Suppressor macrophage treated with lipopolysaccharide for 1 hour (primary cell): Measurements from ENCODE around the gene GNLY.
"Not testable (repeated sequence)": the region's sequence is repeated elsewhere in the genome, so short reads cannot be mapped to it uniquely, and the experiment has no call there.

Experiments
- DNase-seq, 3 donors: peaks; one replicate each; pipeline ENCODE4 v3.0.0-alpha.2; 2020 to 2022

GNLY gene

DNA sequence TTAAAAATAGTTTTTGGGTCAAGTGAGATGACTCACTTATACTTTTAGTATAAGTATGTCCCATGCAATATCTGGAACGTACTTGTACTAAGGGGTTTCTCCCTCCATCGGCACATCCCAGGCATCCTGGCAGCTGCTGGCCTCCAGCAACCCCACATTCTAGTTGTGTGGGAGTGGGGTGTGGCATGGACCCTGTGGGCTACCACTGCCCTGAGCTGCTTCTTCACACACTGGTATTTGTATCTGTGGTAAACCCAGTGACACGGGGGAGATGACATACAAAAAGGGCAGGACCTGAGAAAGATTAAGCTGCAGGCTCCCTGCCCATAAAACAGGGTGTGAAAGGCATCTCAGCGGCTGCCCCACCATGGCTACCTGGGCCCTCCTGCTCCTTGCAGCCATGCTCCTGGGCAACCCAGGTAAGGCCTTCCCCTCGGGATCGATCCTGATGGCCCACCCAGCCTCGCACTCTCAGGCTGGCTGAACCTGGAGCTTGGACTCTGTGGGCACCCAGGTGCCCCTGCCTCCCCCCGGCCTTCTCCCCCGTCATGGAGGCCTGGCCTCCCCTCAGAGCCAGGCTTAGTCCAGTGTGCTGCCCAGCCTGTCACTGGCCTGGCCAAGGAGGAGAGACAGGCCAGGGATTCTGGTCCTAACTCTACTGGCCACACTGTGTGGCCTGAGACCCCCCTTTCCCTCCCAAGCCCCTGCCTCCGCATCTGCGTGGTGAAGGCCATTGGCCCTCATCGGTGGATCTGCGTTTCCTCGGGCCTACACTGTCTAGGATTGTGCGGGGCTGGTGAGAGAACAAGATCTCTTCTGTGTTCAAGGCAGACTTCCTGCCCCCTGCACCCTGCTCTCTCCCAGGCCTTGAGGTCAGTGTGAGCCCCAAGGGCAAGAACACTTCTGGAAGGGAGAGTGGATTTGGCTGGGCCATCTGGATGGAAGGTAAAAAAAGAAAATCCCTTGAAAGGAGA is at the start of gene GNLY:
Gene GNLY (plus strand): TSS at position 307 of the 974 bp plus-strand sequence. CDS start 61 bp downstream, at position 368.
- no peak for DNase-seq

DNA sequence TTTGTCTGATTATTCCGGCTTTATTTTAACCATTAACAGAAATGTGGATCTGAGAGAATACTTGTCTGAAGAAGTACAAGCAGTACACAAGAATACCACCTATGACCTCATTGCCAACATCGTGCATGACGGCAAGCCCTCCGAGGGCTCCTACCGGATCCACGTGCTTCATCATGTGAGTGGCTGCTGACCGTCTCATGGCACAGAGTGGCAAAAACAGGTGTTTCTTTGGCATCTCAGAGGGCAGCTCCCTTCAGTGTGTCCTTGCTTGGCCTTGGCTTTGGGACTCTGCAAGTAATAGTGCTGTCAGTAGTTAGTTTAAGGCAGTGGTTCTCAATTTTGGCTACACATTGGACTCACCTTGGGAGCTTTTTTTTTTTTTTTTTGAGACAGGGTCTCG is 49.2 kb upstream of the GNLY start:
- DNase-seq, result no peak

- no peak for DNase-seq
Measured at GRCh38 chr2:85646166-85646565, 48.0 kb upstream of the GNLY start.

- peak in 1 of 3 donors; percentile 8 for DNase-seq
Measured at GRCh38 chr2:85647823-85648526, 46.2 kb upstream of the GNLY start.

DNA sequence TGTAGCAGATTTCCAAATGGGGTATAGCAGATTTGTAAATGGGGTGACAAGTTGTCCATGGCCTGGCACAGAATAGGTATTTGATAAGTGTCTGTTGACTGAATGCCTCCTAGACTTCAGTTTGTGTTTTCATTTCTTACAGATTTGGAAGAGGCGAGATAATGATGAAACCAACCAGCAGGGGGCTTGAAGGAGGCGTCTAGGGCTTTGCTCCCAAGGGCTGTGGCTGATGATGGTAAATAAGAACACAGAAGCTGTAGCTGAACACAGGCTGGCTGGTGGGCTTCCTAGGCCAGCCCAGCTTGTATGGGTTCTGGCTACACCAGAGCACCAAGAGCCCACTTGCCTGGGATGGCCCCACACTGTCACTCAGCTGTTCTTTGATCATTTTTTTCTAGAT is 45.5 kb upstream of the GNLY start:
- peak; percentile 54 to 63 (median 60) for DNase-seq

DNA sequence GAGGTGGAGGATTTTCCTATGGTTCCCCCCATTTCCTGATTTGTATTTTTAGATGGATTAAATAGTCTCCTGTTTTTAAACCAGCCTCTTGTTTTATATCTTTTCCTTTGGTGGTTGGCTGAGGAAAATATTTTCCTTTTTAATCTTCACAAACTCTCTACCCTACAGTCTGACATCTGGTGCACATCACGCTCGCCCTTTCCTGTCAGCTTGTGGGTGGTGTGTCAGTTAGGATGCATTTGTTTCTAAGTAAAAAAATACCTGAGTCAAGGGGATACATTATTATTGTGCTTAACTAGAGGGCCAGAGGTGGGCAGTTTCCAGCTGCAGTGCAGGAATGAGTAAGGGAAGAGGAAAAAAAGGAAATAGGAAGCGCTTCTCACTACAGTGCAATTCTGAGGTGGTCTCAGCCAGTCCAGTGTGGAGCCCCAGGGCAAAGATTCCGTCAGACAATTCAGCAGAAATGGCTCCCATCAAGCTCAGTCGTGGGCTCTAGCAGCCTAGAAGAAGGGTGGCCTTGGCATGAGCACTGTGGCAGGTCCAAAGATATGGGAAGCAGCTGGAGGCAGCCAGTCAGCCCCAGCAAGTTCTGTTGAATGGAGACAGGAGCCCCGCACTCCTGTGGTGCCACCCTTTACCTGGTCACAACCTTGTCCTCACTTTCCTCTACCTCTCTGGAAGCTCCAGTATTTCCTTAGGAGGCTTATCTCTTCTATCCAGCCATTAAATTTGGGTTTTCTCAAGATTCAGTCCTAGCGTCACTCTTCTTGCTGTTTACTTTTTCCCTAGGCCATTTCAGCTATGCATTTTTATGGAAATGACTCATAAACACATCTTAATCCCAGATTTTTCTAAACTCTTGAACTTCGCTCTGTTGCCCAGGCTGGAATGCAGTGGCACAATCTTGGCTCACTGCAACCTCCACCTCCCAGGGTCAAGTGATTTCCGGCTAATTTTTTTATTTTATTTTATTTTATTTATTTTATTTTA is 44.7 kb upstream of the GNLY start:
- no peak for DNase-seq

- DNase-seq, result no peak
Measured at GRCh38 chr2:85650456-85650855, 43.7 kb upstream of the GNLY start.

GRCh38 chr2:85651097-85651496 is 43.1 kb upstream of the GNLY start:
- no peak for DNase-seq

GRCh38 chr2:85652056-85652455 is 42.1 kb upstream of the GNLY start:
- DNase-seq, result no peak

GRCh38 chr2:85653996-85654395 is 40.2 kb upstream of the GNLY start:
- peak; percentile 35 to 64 (median 62) for DNase-seq

GRCh38 chr2:85655961-85656417 is 38.2 kb upstream of the GNLY start:
- no peak for DNase-seq

GRCh38 chr2:85656468-85656867 is 37.7 kb upstream of the GNLY start:
- no peak for DNase-seq

- not testable (repeated sequence) for DNase-seq
Measured at GRCh38 chr2:85657399-85657798, 36.8 kb upstream of the GNLY start.

DNA sequence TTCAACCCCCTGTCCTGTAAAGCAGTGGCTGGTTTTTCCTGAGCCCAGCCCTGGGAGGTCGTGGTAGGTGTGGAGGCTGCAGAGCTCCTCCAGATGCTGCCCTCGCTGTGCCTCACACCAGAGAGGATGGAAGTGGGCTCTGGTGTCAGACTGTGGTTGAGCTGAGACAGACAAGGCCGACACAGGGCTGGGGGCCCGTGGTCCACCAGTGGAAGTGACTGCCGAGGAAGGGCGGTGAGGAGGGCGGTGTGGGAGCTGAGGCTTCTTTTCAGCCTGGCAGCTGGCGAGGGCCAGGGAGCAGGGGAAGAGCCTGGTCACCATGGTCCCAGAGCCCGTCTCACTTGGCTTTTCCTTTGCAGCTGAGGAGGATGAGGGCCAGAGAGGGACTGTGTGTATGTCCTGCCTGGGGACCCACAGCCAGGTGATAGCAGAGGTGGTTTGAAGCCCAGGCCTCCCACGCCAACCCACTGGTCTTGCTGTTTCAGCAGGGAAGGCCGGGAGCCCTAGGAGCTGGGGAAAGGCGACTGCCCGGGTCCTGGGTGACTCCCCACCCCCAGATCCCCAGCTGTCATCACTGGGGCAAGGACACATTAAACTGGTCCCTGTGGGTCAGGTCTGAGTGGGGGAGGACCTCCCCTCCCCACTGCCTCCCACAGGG is 34.7 kb upstream of the GNLY start:
- no peak for DNase-seq

DNA sequence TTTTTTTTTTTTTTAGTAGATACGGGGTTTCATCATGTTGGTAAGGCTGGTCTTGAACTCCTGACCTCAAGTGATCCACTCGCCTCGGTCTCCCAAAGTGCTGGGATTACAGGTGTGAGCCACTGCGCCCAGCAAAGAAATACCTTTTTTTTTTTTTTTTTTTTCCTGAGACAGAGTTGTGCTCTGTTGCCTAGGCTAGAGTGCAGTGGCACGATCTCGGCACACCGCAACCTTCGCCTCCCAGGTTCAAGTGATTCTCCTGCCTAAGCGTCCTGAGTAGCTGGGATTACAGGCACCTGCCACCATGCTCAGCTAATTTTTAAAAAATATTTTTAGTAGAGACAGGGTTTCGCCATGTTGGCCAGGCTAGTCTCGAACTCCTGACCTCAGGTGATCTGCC is 33.9 kb upstream of the GNLY start:
- not testable (repeated sequence) for DNase-seq

DNA sequence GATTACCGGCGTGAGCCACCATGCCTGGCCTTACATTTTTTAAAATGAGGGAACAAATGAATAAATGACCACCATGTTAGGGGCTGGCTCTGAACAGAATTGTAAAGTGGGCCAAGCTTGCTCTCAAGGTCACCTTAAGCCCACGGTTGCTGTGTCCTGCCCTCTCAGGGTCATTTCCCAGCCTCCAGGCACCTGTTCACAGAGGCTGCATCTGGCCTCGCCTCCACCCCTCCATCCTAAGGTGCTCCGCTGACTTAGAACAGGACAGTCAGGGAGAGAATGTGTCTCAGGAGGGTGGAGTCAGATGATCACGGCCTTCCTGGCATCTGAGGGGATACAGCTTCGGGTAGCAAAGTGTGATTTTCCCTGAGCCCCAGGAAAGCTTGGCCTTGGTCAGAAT is 33.4 kb upstream of the GNLY start:
- DNase-seq, result no peak

- no peak for DNase-seq
Measured at GRCh38 chr2:85661139-85661858, 32.9 kb upstream of the GNLY start.

DNA sequence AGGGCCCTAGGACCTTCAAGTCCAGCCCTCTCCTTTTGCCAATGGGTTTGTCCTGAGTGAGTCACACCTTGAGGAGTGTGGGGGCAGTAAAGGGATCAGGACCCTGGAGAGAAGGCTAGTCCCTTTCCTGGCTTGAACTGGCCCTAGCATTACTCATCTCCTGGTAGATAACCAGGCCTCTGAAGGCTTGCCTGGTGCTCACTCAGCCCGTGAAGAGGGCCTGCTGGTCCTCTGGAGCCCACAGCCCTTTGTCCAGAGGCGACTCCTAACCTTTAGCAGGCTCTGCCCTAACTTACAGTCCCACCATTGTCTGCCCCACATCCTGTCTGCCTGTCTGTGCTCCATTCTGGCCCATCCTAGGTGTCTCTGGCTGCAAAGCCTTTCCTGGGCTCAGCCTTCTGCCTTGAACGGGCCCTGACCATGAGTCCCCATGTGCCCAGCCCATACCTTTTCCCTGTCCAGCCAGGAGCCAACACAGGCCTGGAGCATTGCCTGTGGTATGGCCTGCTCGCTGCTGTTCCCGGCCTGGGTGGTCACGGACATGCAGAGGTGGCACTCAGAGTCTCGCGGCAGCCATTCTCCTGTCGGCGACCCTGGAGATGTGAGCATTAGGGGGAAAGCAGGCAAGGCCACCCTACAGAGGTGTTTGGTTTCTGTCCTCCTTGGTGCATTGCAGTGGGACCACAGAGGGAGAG is 31.1 kb upstream of the GNLY start:
- peak; percentile 42 to 68 (median 53) for DNase-seq

DNA sequence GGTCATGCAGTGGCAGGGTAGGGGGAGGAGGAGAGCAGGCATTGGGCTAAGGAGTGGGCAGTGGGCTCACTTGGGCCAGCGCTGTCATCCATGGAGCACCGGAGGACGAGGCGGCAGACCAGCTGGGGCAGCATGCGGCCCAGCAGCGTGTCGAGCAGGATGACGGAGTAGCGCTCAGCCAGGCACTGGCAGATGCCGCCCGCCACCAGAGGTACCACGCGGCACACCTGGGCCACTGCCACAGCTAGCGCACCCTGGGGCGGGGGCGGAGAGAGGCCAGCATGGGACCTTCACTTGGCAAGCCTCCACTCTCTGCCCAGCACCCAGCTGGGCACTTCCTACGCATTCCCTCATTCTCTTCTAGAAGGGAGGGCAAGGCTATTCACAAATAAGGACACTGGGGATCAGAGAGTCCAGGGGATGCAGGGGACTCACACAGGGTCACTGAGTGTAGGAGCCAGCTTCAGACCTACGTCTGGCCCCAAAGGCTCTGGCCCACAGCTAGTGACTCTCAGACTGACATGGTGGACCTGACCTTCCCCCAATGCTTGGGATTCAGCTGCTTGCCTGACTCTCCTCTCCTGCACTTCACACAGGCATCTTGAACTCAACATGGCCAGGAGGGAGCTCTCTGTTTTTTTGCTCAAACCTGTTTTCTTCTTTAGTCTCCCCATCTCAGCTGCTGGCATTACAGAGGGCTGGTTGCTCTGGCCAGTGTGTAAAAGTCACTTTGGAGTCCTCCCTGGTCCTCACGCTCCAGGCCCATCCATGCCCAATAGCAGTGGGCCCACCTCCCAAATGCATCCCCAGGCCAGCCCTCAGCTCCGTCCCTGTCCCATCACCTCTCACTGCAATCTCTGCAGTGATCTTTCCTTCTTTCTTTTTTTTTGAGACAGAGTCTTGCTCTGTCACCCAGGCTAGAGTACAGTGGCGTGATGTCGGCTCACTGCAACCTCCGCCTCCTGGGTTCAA is 30.3 kb upstream of the GNLY start:
- no peak for DNase-seq
